H1 (cell line): Measurements from ENCODE around the gene APMAP. TPM values are rescaled to one million over a fixed set of nuclear protein-coding genes. Genes with fewer than 3 reads are reported as not detected.

Source experiments
- CTCF ChIA-PET: fragments of 300-600 bp; sonication (Branson Sonifier 250); formaldehyde crosslinking; loops from one replicate; lab custom pipeline; 2021; ENCODE audit not compliant: partially characterized antibody; lab: Charles Lee
- POLR2A ChIA-PET: fragments of 300-600 bp; sonication (Branson Sonifier 250); formaldehyde crosslinking; loops from one replicate; lab custom pipeline; 2021; ENCODE audit warnings: inconsistent platforms; ENCODE audit not compliant: partially characterized antibody; lab: Charles Lee
- DNase-seq, 2 experiments: peaks; one replicate each; pipeline versions ENCODE4 v3.0.0 to v3.0.0-alpha.2; 2010 to 2022; ENCODE audit warnings: low spot score in 2 of 2, low read depth in 1 of 2, mixed read lengths in 1 of 2
- FAIRE-seq: peaks from 2 replicates; lab custom pipeline; 2011; peaks lifted over from hg19 to GRCh38; lab: Jason Lieb, UNC
- H2AFZ ChIP-seq: 2 replicates; pipeline ENCODE4 v1.8.1; 2012; ENCODE audit warnings: low read length, inconsistent platforms
- H2AK5ac ChIP-seq: 2 replicates; pipeline ENCODE4 v1.6.1; 2013; ENCODE audit warnings: low read depth, low read length
- H2BK120ac ChIP-seq: replicated peaks from 2 replicates; pipeline ENCODE3; 2013; ENCODE audit warnings: low read depth, low read length, inconsistent platforms
- H2BK12ac ChIP-seq: 2 replicates; pipeline ENCODE4 v1.6.1; 2013; ENCODE audit warnings: low read depth, low read length
- H2BK15ac ChIP-seq: 2 replicates; pipeline ENCODE4 v1.6.1; 2013; ENCODE audit warnings: low read length
- H2BK20ac ChIP-seq: 2 replicates; pipeline ENCODE4 v1.6.1; 2013; ENCODE audit warnings: low read length
- H2BK5ac ChIP-seq: 2 replicates; pipeline ENCODE4 v1.6.1; 2013; ENCODE audit warnings: low read depth, low read length
- H3K14ac ChIP-seq: 2 replicates; pipeline ENCODE4 v1.6.1; 2013; ENCODE audit warnings: inconsistent platforms; ENCODE audit not compliant: insufficient read length
- H3K18ac ChIP-seq: 2 replicates; pipeline ENCODE4 v1.6.1; 2013; ENCODE audit warnings: low read length; ENCODE audit errors: extremely low read depth
- H3K23ac ChIP-seq: 2 replicates; pipeline ENCODE4 v1.6.1; 2013; ENCODE audit warnings: inconsistent platforms; ENCODE audit not compliant: insufficient read length
- H3K23me2 ChIP-seq: 2 replicates; pipeline ENCODE4 v1.6.1; 2013; ENCODE audit warnings: low read depth, low read length
- H3K27ac ChIP-seq: 2 replicates; pipeline ENCODE4 v1.6.1; 2011; ENCODE audit warnings: low read depth, low read length, inconsistent platforms
- H3K27me3 ChIP-seq, 4 experiments: replicated peaks in 1 of 4; 1 replicate in 1 of 4; 2 replicates in 3 of 4; pipeline versions ENCODE4 v1.6.1 to v1.8.1; 2011 to 2013; ENCODE audit warnings: low read length in 3 of 4, mild to moderate bottlenecking in 3 of 4, inconsistent platforms in 2 of 4, mixed read lengths in 2 of 4, moderate library complexity in 1 of 4; ENCODE audit not compliant: control insufficient read depth in 3 of 4, insufficient read depth in 3 of 4; ENCODE audit errors: extremely low read depth in 1 of 4
- H3K36me3 ChIP-seq, 4 experiments: 2 replicates each; pipeline versions ENCODE4 v1.6.1 to v1.8.1; 2011 to 2013; ENCODE audit warnings: mild to moderate bottlenecking in 4 of 4, low read length in 3 of 4, moderate library complexity in 2 of 4, control low read depth in 1 of 4, inconsistent platforms in 1 of 4; ENCODE audit not compliant: insufficient read depth in 4 of 4, control insufficient read depth in 2 of 4
- H3K4ac ChIP-seq: replicated peaks from 2 replicates; pipeline ENCODE3; 2013; ENCODE audit warnings: low read length, low read depth, mixed read lengths, inconsistent platforms; ENCODE audit not compliant: insufficient read length
- H3K4me1 ChIP-seq, 4 experiments: replicated peaks in 1 of 4; 1 replicate in 1 of 4; 2 replicates in 3 of 4; pipeline versions ENCODE4 v1.6.1 to v1.8.1; 2011 to 2013; ENCODE audit warnings: low read length in 3 of 4, inconsistent platforms in 2 of 4, mixed read lengths in 1 of 4; ENCODE audit not compliant: insufficient read depth in 4 of 4, control insufficient read depth in 3 of 4
- H3K4me2 ChIP-seq, 2 experiments: 2 replicates each; pipeline versions ENCODE4 v1.6.1 to v1.8.1; 2011 to 2013; ENCODE audit warnings: low read depth in 2 of 2, low read length in 2 of 2, control low read depth in 1 of 2, inconsistent platforms in 1 of 2, mild to moderate bottlenecking in 1 of 2; ENCODE audit not compliant: insufficient read depth in 1 of 2
- H3K4me3 ChIP-seq, 4 experiments: fragments of 200-600, 300-600 bp in 1 of 4; sonication (generic), shearing (Covaris generic), sonication (Bioruptor Twin) in 1 of 4; 2 replicates each; pipeline versions ENCODE4 v1.5.1 to v1.8.1; 2011 to 2016; ENCODE audit warnings: low read length in 4 of 4, low read depth in 3 of 4, control low read depth in 2 of 4, inconsistent platforms in 2 of 4, mild to moderate bottlenecking in 2 of 4, mixed read lengths in 1 of 4, moderate library complexity in 1 of 4; ENCODE audit not compliant: insufficient read depth in 2 of 4; ENCODE audit errors: extremely low read depth in 1 of 4
- H3K56ac ChIP-seq: replicated peaks from 2 replicates; pipeline ENCODE3; 2013; ENCODE audit warnings: low read depth, mild to moderate bottlenecking, mixed read lengths, low read length, inconsistent platforms; ENCODE audit not compliant: insufficient read length
- H3K79me1 ChIP-seq: 2 replicates; pipeline ENCODE4 v1.6.1; 2013; ENCODE audit warnings: low read depth, low read length, control low read depth
- H3K79me2 ChIP-seq, 2 experiments: 2 replicates each; pipeline versions ENCODE4 v1.6.1 to v1.8.1; 2012 to 2013; ENCODE audit warnings: low read length in 2 of 2, mild to moderate bottlenecking in 2 of 2, inconsistent platforms in 1 of 2; ENCODE audit not compliant: insufficient read depth in 2 of 2, control insufficient read depth in 1 of 2
- H3K9ac ChIP-seq, 4 experiments: replicated peaks in 1 of 4; 1 replicate in 1 of 4; 2 replicates in 3 of 4; pipeline versions ENCODE4 v1.6.1 to v1.8.1; 2011 to 2013; ENCODE audit warnings: low read depth in 3 of 4, low read length in 3 of 4, control low read depth in 2 of 4, mild to moderate bottlenecking in 2 of 4, moderate library complexity in 2 of 4, inconsistent platforms in 1 of 4; ENCODE audit errors: extremely low read depth in 1 of 4
- H3K9me3 ChIP-seq, 2 experiments: 2 replicates each; pipeline versions ENCODE4 v1.6.1 to v1.8.1; 2012 to 2013; ENCODE audit warnings: mild to moderate bottlenecking in 2 of 2, moderate library complexity in 2 of 2, control low read depth in 1 of 2, inconsistent platforms in 1 of 2, low read depth in 1 of 2, low read length in 1 of 2, mixed read lengths in 1 of 2; ENCODE audit not compliant: insufficient read depth in 2 of 2
- H4K20me1 ChIP-seq, 2 experiments: replicated peaks in 1 of 2; 2 replicates each; pipeline versions ENCODE3 to v1.8.1; 2011 to 2013; ENCODE audit warnings: inconsistent platforms in 2 of 2, low read length in 2 of 2, mild to moderate bottlenecking in 1 of 2; ENCODE audit not compliant: insufficient read depth in 2 of 2, control insufficient read depth in 1 of 2
- H4K5ac ChIP-seq: 2 replicates; pipeline ENCODE4 v1.6.1; 2013; ENCODE audit warnings: low read length, low read depth, mixed read lengths, inconsistent platforms; ENCODE audit not compliant: insufficient read length
- H4K8ac ChIP-seq: 2 replicates; pipeline ENCODE4 v1.8.0; 2013; ENCODE audit warnings: mild to moderate bottlenecking, moderate library complexity, low read length, inconsistent platforms; ENCODE audit not compliant: insufficient read depth; ENCODE audit errors: extremely low read depth
- H4K91ac ChIP-seq: replicated peaks from 2 replicates; pipeline ENCODE3; 2013; ENCODE audit warnings: low read length, mixed read lengths, inconsistent platforms; ENCODE audit not compliant: insufficient read length
- JUND ChIP-seq: IDR thresholded peaks from 2 replicates; pipeline ENCODE4 v1.6.1; 2011; ENCODE audit warnings: mild to moderate bottlenecking, improper control_type of control experiment, low read length
- KDM5A ChIP-seq: fragments of 200-600 bp; IDR thresholded peaks from 2 replicates; pipeline ENCODE4 v1.7.1; 2012; ENCODE audit warnings: mild to moderate bottlenecking, low read length, inconsistent platforms, mixed read lengths
- TAF1 ChIP-seq: IDR thresholded peaks from 2 replicates; pipeline ENCODE4 v1.6.1; 2011; ENCODE audit warnings: mild to moderate bottlenecking, low read depth, low read length
- WGBS, 2 experiments: shearing (Covaris generic) in 1 of 2; methylation state at CpG; one replicate each; pipeline versions ENCODE4 v1.1.6 to v1.1.7; 2013 to 2015; ENCODE audit warnings: low lambda C conversion rate in 2 of 2, mixed read lengths in 2 of 2, inconsistent platforms in 1 of 2, low coverage in 1 of 2, missing lambda C conversion rate in 1 of 2; ENCODE audit not compliant: insufficient replicate concordance in 2 of 2, insufficient coverage in 1 of 2, insufficient read length in 1 of 2; ENCODE audit errors: extremely low coverage in 1 of 2, missing lambda C conversion rate in 1 of 2; 5-methylcytosine and 5-hydroxymethylcytosine counted together
- polyA plus RNA-seq, 7 experiments: library from polyadenylated mRNA; depleted of rRNA in 3 of 7; stranded (reverse) in 5 of 7; unstranded in 2 of 7; fragments of >200 nt in 5 of 7; fragments of 200-250 nt in 2 of 7; gene quantifications; 1 replicate in 5 of 7; 2 replicates in 1 of 7; 4 replicates in 1 of 7; pipeline versions ENCODE4 v1.2.1 to v1.2.3, GENCODE V29; 2011 to 2013; ENCODE audit warnings: missing spikeins in 2 of 7, mixed read lengths in 2 of 7
- total RNA-seq: library from RNA; stranded (reverse); fragmentation: NEBNext Ultra II Directional; extraction: Animal tissue kit (Norgen Biotek cat#: 25700); gene quantifications from 2 replicates; pipeline ENCODE4 v1.2.1, GENCODE V29; 2021
- TF ChIP-seq, protein P1 (sequence below): IDR thresholded peaks from 2 replicates; pipeline ENCODE4 v1.6.1; 2012; ENCODE audit warnings: inconsistent platforms
- TF ChIP-seq, protein P2 (sequence below): IDR thresholded peaks from 2 replicates; pipeline ENCODE4 v1.6.1; 2011; ENCODE audit warnings: low read length, improper control_type of control experiment

Gene APMAP
- total and polyA plus RNA-seq, 2 of the 8 experiments (the other 6 are each of a cell fraction or from before 2014, with no cell fraction given), result 31.3 to 66.0 TPM

DNA sequence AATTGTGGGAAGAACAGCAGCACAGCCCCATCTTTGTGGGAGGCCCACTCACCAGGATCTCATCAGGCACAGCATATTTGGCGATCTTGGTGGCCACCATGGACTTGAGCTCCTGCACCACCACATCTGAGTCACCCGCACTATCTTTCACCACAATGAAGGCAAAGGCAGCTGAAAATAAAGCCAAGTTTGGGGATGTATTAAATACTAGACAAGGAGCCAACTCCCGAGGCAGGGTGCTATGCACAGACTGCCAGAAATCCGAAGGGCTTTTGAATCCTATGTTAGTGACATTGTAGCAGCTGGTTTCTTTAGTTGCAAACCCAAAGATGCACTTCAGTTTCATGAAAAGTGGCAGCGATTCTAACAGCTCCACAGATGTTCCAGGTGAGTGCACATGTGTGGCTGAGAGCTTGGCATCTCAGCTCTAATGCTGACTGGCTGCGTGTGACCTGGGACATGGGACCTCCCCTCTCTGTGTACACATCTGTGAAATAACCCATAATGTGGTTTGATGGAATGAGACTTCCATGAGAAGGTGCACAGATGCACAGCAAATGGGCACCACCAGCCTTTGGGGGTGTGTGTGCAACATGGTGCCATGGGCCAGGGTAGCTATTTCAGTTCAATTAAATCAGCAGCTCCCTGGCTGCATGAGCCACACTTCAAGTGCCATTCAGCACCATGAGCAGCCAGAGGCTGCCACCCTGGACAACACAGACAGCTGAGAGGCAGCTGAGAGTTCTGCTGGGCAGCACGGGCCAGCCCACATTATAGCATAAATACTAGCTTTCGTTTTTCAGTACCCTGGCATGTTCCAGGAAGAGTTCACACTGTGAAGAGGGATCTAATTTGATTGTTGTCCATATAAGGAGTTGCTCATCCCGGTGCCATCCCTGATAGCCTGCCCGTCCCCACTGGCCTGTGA, 16.9 kb upstream of the APMAP start:
- TF ChIP-seq, protein P1, sequence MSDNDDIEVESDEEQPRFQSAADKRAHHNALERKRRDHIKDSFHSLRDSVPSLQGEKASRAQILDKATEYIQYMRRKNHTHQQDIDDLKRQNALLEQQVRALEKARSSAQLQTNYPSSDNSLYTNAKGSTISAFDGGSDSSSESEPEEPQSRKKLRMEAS, result no peak
- TF ChIP-seq JUND, result no peak
- TF ChIP-seq, protein P2, sequence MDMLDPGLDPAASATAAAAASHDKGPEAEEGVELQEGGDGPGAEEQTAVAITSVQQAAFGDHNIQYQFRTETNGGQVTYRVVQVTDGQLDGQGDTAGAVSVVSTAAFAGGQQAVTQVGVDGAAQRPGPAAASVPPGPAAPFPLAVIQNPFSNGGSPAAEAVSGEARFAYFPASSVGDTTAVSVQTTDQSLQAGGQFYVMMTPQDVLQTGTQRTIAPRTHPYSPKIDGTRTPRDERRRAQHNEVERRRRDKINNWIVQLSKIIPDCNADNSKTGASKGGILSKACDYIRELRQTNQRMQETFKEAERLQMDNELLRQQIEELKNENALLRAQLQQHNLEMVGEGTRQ, result no peak
- TF ChIP-seq TAF1, result no peak
- TF ChIP-seq KDM5A, result no peak
- Histone ChIP-seq H3K9ac (no peak overlapping the region), H3K4me2 (no peak overlapping the region), H3K23me2 (no peaks in the 10 kb centered on the region), H4K91ac (no peak overlapping the region), H2BK12ac (no peak overlapping the region), H4K5ac (no peak overlapping the region), H3K4ac (no peak overlapping the region), H3K4me3 (no peak overlapping the region), H3K27me3 (no peaks in the 10 kb centered on the region), H3K36me3 (no peaks in the 10 kb centered on the region), H3K18ac (no peak overlapping the region), H2BK20ac (no peak overlapping the region), H3K79me1 (no peaks in the 10 kb centered on the region), H3K56ac (no peak overlapping the region), H3K79me2 (no peaks in the 10 kb centered on the region), H2AFZ (no peak overlapping the region), H2BK15ac (no peak overlapping the region), H3K27ac (no peak overlapping the region), H4K20me1 (no peaks in the 10 kb centered on the region), H2BK5ac (no peak overlapping the region), H3K14ac (peak overlapping the region; percentile 26), H3K4me1 (no peaks in the 10 kb centered on the region; a peak in 1 of 7 replicates), H2BK120ac (no peak overlapping the region), H2AK5ac (no peak overlapping the region), H4K8ac (no peak overlapping the region), H3K23ac (no peak overlapping the region), H3K9me3 (no peaks in the 10 kb centered on the region)
- WGBS, 2 experiments, result 81% methylated on average over 10 of the region's 10 CpGs; no CpG with 5 or more reads in 1 of the 2 experiments
- POLR2A ChIA-PET, result no interaction called here
- FAIRE-seq, result no peak
- no peak for DNase-seq
- CTCF ChIA-PET, result interaction anchor here (0.6 to 4.3 kb wide), 8 partner anchors 11 to 170 kb away, joined by 3 to 23 read pairs (median 4); no protein-coding TSS in a partner anchor
